Measurements from ENCODE around the gene ST6GALNAC4. TPM values are rescaled to one million over a fixed set of nuclear protein-coding genes. Genes with fewer than 3 reads are reported as not detected.

The ST6GALNAC4 gene
- total and polyA plus RNA-seq, 2 donors (not counting 1 experiment from before 2014, with no cell fraction given), result 80.5 to 199 TPM

- peaks cover 9% of the 10 kb centered on the region for H3K27me3 Mint-ChIP-seq
- Histone ChIP-seq H3K27ac (ENCODE audit: low read length in 2 of 2) (no peak within 1 kb of the TSS), H2AFZ (ENCODE audit: insufficient read depth, low read depth, low read length, poor library complexity, severe bottlenecking) (peak within 1 kb of the TSS; percentile 78)
Observed at GRCh38 chr9:127930231-127931091, 13.6 kb upstream of the ST6GALNAC4 start, which contains the start of gene PIP5KL1. Gene PIP5KL1 (minus strand): TSS chr9:127930777. CDS start chr9:127930752, 25 bp downstream.

More at GRCh38 chr9:127930231-127931091, 13.6 kb upstream of the ST6GALNAC4 start, which contains the start of gene PIP5KL1:
- Histone ChIP-seq H3K4me1 (ENCODE audit: control insufficient read depth in 2 of 2, insufficient read depth in 2 of 2, low read length in 2 of 2) (peaks cover 33 to 41% of the 10 kb centered on the region in 2 donors), H3K9me3 (ENCODE audit: control extremely low read depth in 1 of 3, control insufficient read depth in 2 of 3, insufficient read depth in 1 of 3, low read length in 2 of 3) (peaks cover 0 to 3% (median 0%) of the 10 kb centered on the region in 3 donors), H4K20me1 (ENCODE audit: control insufficient read depth, insufficient read depth, low read length, poor library complexity, severe bottlenecking) (peaks cover 16% of the 10 kb centered on the region), H3K79me2 (ENCODE audit: control insufficient read depth, insufficient read depth, low read length) (peaks cover 20% of the 10 kb centered on the region), H3K4me2 (replicated peaks; ENCODE audit: low read depth, low read length, poor library complexity, severe bottlenecking) (peak within 1 kb of the TSS; percentile 89), H3K27me3 (replicated peaks in 1 of 4; ENCODE audit: control extremely low read depth in 1 of 4, control insufficient read depth in 3 of 4, insufficient read depth in 4 of 4, low read length in 3 of 4) (peaks cover 0 to 33% (median 13%) of the 10 kb centered on the region in 4 experiments), H3K9ac (ENCODE audit: low read length) (peak within 1 kb of the TSS; percentile 69), H3K4me3 (ENCODE audit: control extremely low read depth in 1 of 5, extremely low read depth in 1 of 5, insufficient read depth in 1 of 5, low read depth in 2 of 5, low read length in 4 of 5) (peak within 1 kb of the TSS; percentile 31 to 78 (median 64)), H3K36me3 (replicated peaks in 1 of 2; ENCODE audit: control extremely low read depth in 1 of 2, control insufficient read depth in 1 of 2, extremely low read depth in 1 of 2, insufficient read depth in 2 of 2, low read length in 1 of 2) (peaks cover 0 to 2% of the 10 kb centered on the region in 2 experiments)
- POLR2A ChIA-PET, result interaction anchor here (0.5 to 1.0 kb wide), 2 partner anchors 8 to 159 kb away, joined by 4 to 8 read pairs; no protein-coding TSS in a partner anchor
- Mint-ChIP-seq H3K9me3 (ENCODE audit: insufficient read depth) (no peaks in the 10 kb centered on the region), H3K4me1 (peaks cover 44% of the 10 kb centered on the region), H3K27ac (peak within 1 kb of the TSS; percentile 73), H3K4me3 (peak within 1 kb of the TSS; percentile 86)
- TF ChIP-seq EZH2 (IDR thresholded peaks at IDR 0.05; ENCODE audit: borderline replicate concordance, insufficient read depth, low read depth, low read length, poor library complexity, severe bottlenecking), result no peak
- TF ChIP-seq CTCF (IDR thresholded peaks at IDR 0.05), result no peak
- 3% methylated on average over 66 of the region's 70 CpGs for WGBS (ENCODE audit: insufficient coverage)
- ATAC-seq (ENCODE audit: low read depth) (peak; percentile 75), DNase-seq (peak; percentile 86)
- intact Hi-C loops (cut with micrococcal nuclease), result loop anchor here (1.0 kb wide), 1 partner anchor 13 kb away; the partner anchor contains the start of gene ST6GALNAC4
- CTCF ChIA-PET, result interaction anchor here (0.6 to 3.2 kb wide), 10 partner anchors 9 to 252 kb away, joined by 3 to 12 read pairs (median 3); partner anchors contain the start of gene TOR2A

Data from B cell (primary cell).